ENCODE measurements around the gene PLXNA1.

PLXNA1 gene

GRCh38 chr3:126945171-126945721 is 37.7 kb upstream of the PLXNA1 start:
- DNase-seq (ENCODE audit: extremely low spot score), result no peak
- ChIA-PET CTCF (no interaction called here), POLR2A (interaction anchor here (0.7 kb wide), 1 partner anchor 18 kb away, joined by 3 read pairs; no protein-coding TSS in a partner anchor)
- no peak for TF ChIP-seq CTCF (IDR thresholded peaks at IDR 0.05; ENCODE audit: control extremely low read depth, extremely low read depth, low read depth, missing control alignments)

GRCh38 chr3:126945891-126946290 is 37.0 kb upstream of the PLXNA1 start:
- ChIA-PET POLR2A (interaction anchor here (0.7 kb wide), 1 partner anchor 17 kb away, joined by 3 read pairs; no protein-coding TSS in a partner anchor), CTCF (no interaction called here)
- no peak for TF ChIP-seq CTCF (IDR thresholded peaks at IDR 0.05; ENCODE audit: control extremely low read depth, extremely low read depth, low read depth, missing control alignments)
- DNase-seq (ENCODE audit: extremely low spot score), result no peak

- no peak for DNase-seq (ENCODE audit: extremely low spot score)
- ChIA-PET POLR2A (interaction anchor here (0.7 kb wide), 1 partner anchor 17 kb away, joined by 3 read pairs; no protein-coding TSS in a partner anchor), CTCF (interaction anchor here (1.4 kb wide), 1 partner anchor 12 kb away, joined by 3 read pairs; no protein-coding TSS in a partner anchor)
- TF ChIP-seq CTCF (IDR thresholded peaks at IDR 0.05; ENCODE audit: control extremely low read depth, extremely low read depth, low read depth, missing control alignments), result no peak
Measured at GRCh38 chr3:126946405-126946804, 36.5 kb upstream of the PLXNA1 start.

- ChIA-PET CTCF (interaction anchor here (1.2 to 1.4 kb wide), 2 partner anchors 13 to 23 kb away, joined by 3 read pairs; no protein-coding TSS in a partner anchor), POLR2A (no interaction called here)
- DNase-seq (ENCODE audit: extremely low spot score), result peak; percentile 43
- TF ChIP-seq CTCF (IDR thresholded peaks at IDR 0.05; ENCODE audit: control extremely low read depth, extremely low read depth, low read depth, missing control alignments), result no peak
Measured at GRCh38 chr3:126947429-126947828, 35.5 kb upstream of the PLXNA1 start.

GRCh38 chr3:126948980-126949535 is 33.9 kb upstream of the PLXNA1 start:
- DNase-seq (ENCODE audit: extremely low spot score), result no peak
- CTCF ChIA-PET, result interaction anchor here (0.9 kb wide), 1 partner anchor 12 kb away, joined by 3 read pairs; no protein-coding TSS in a partner anchor
- POLR2A ChIA-PET, result no interaction called here
- TF ChIP-seq CTCF (IDR thresholded peaks at IDR 0.05; ENCODE audit: control extremely low read depth, extremely low read depth, low read depth, missing control alignments), result no peak

GRCh38 chr3:126951561-126951960 is 31.4 kb upstream of the PLXNA1 start:
- no peak for TF ChIP-seq CTCF (IDR thresholded peaks at IDR 0.05; ENCODE audit: control extremely low read depth, extremely low read depth, low read depth, missing control alignments)
- POLR2A ChIA-PET, result interaction anchor here (0.6 kb wide), 1 partner anchor 1622 kb away, joined by 3 read pairs; no protein-coding TSS in a partner anchor
- DNase-seq (ENCODE audit: extremely low spot score), result no peak
- CTCF ChIA-PET, result interaction anchor here (1.1 to 1.5 kb wide), 2 partner anchors 13 to 199 kb away, joined by 3 to 6 read pairs; no protein-coding TSS in a partner anchor
